H7 (cell line): ENCODE data around the gene DNAJB12. TPM values are rescaled to one million over a fixed set of nuclear protein-coding genes. Genes with fewer than 3 reads are reported as not detected.
A peak's percentile ranks its signal among the peaks of the same experiment; 100 is the strongest.
"Not testable (repeated sequence)": the region's sequence is repeated elsewhere in the genome, so short reads cannot be mapped to it uniquely, and the experiment has no call there.

Experiments used
- DNase-seq: peaks from one replicate; pipeline ENCODE4 v3.0.0; 2012
- H3K27me3 ChIP-seq: 2 replicates; pipeline ENCODE4 v1.6.0; 2011; ENCODE audit warnings: mild to moderate bottlenecking, low read length; ENCODE audit not compliant: control insufficient read depth, insufficient read depth
- H3K36me3 ChIP-seq: replicated peaks from 2 replicates; pipeline ENCODE4 v1.5.1; 2011; ENCODE audit warnings: low read length; ENCODE audit not compliant: control insufficient read depth, insufficient read depth
- H3K4me3 ChIP-seq: 2 replicates; pipeline ENCODE4 v1.5.1; 2011; ENCODE audit warnings: low read depth, mild to moderate bottlenecking, control low read depth, low read length, moderate library complexity; ENCODE audit not compliant: insufficient read depth
- total RNA-seq: library from RNA; depleted of rRNA; stranded (reverse); fragments of >200 nt; shearing (Covaris generic); gene quantifications from 2 replicates; pipeline ENCODE4 v1.2.3, GENCODE V29; 2014

DNAJB12 gene
- total RNA-seq, 1 experiment from 2014 or later: 18.8 TPM

DNA sequence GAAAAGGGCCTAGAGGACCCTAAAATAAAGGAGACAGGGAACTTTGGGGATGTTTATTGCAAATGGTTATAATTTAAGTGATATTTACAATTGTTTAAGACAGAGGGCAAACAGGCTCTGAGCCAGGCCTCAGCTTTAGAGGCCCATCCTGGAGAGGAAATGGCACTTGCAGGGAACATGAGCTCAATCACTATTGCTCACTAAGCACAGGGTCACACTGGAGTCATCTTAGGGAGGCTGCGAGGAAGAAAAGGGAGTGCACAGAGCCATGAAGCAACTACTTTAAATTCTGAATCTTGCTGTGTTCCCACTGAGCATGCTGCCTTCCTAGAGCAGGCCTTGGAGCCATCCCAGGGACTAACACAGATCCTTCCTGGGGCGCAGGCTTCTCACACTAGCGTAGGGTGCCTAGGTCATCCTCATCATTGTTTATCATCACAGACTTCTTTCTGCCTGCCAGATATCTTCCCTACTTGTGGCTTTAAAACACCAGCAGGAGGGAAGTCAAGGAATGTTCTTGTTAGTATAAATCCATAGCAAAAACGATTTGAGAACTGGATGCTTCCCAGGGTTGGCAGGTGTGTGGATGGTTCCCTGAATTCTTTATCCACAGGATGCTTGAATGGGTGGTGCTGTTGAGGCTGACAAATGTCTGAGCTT lies 12.7 kb upstream of the DNAJB12 start:
- Histone ChIP-seq H3K36me3 (no peaks in the 10 kb centered on the region; the same call in 1 of the 2 replicates), H3K27me3 (no peaks in the 10 kb centered on the region), H3K4me3 (no peak overlapping the region)
- DNase-seq: no peak

DNA sequence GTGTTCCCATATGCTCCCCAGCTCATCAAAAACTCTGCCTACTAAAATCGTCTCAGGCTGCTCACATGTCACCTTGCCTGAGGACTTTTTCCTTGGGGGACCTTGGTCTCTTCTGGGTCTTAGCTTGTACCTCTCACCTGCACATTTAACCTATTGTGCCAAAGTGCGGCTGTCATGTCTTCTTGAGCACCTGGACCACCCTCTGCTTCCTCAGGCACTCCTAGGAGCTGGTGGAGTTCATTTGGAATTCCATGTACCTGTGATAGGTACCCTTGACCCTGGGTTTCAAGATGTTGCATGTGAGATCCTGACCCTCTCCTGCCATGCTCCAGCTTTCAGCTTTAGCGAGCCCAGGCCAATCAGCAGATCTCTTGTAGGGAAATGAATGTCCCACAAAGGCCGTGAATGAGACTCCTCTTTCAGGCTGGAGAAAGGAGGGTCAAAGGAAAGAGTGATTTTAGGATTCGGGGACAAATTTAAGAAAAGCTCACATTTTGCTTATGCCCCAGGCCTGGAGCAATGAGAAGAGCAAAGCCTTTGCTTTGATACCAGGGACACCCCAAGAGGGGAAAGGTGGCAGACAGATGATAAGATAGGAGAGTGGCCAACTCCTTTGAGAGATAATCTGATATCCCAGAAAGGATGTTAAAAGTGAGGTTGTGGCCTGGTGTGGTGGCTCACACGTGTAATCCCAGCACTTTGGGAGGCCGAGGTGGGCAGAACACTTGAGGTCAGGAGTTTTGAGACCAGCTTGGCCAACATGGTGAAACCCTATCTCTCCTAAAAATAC lies 10.6 kb upstream of the DNAJB12 start:
- no peaks in the 10 kb centered on the region; the same call in 1 of the 2 replicates for H3K36me3 ChIP-seq
- DNase-seq: no peak

DNA sequence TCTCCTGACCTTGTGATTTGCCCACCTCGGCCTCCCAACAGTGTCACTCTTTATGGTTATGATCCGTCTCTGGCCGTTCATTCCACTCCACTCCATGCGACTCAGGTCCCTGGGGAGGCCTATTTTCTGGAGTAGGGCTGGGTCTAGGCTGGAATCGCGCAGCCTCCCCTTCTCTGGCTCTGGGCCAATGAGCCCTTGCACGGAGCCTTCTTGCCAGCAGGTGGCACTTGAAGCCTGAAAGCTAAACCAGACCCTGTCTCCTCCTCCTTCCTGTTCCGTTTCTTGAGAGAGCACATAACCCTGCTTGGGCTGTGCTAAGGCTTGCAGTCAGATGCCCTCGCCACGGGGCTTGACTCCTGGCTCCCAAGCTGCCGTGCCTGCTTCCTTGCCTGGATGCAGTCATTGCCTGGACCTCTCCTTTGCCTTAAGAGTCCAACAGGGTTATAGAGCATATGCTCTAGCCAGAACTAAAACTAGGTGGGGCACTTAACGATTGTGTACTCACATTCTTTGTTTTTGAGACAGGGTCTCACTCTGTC lies 9.6 kb upstream of the DNAJB12 start:
- no peaks in the 10 kb centered on the region; the same call in 1 of the 2 replicates for H3K36me3 ChIP-seq
- DNase-seq: peak; percentile 82
- H3K4me3 ChIP-seq: no peak overlapping the region
- H3K27me3 ChIP-seq: no peaks in the 10 kb centered on the region

More for the DNA sequence above, 10.6 kb upstream of the DNAJB12 start:
- no peaks in the 10 kb centered on the region for H3K27me3 ChIP-seq
- H3K4me3 ChIP-seq: no peak overlapping the region

DNA sequence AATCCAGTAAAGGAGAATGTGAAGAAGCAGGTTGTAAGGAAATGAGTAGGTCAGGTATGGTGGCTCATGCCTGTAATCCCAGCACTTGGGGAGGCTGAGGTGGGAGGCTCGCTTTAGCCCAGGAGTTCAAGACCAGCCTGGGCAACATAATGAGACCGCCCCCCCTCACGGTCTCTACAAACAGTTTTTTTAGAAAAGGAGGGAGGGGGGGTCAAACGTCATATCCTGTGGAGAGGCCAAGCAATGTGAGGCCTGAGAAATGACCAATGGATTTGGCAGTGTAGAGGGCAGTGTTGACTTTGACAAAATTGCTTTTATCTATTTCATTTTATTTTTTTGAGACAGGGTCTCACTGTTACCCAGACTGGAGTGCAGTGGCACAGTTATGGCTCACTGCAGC lies 2.3 kb upstream of the DNAJB12 start:
- no peaks in the 10 kb centered on the region for H3K27me3 ChIP-seq
- DNase-seq: no peak
- H3K4me3 ChIP-seq: no peak overlapping the region
- H3K36me3 ChIP-seq: no peaks in the 10 kb centered on the region

DNA sequence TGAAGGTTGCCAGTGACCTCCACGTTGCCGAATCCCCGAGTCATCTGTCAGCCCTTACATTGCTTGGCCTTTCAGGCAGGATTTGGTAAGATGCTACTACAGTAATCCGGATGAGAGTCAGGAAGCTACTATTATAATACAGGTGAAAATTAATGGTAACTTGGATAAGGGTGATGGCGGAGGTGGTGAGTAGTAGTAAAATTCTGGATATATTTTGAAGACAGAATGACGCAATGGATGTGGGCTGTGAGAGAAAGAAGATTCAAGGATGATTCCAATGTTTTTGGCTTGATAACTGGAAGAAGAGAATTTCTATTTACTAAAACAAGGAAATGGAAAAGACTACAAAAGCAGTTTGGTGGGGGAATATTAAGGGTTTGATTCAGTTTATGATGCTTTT lies 1.4 kb upstream of the DNAJB12 start:
- no peak for DNase-seq
- H3K36me3 ChIP-seq: no peaks in the 10 kb centered on the region
- H3K4me3 ChIP-seq: no peak overlapping the region
- H3K27me3 ChIP-seq: no peaks in the 10 kb centered on the region

DNA sequence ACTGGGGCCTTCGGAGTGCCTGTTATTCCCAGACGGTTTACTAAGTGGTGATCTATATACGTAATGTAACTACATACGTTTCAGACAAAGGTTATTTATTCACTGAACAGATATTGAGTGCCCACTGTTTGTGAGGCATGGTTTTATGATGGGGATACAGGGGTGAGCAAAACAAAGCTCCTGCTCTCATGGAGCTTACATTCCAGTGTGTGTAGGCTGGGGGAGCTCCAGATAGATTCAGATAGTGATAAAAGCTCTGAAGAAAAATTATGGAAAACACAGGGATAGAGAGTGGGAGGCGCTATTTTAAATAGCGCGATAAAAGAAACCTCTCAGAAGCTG lies 466 bp upstream of the DNAJB12 start:
- H3K4me3 ChIP-seq: peak overlapping the region; percentile 94
- no peaks in the 10 kb centered on the region for H3K27me3 ChIP-seq
- no peak for DNase-seq
- H3K36me3 ChIP-seq: peaks cover 1% of the 10 kb centered on the region; the same call in 1 of the 2 replicates

DNA sequence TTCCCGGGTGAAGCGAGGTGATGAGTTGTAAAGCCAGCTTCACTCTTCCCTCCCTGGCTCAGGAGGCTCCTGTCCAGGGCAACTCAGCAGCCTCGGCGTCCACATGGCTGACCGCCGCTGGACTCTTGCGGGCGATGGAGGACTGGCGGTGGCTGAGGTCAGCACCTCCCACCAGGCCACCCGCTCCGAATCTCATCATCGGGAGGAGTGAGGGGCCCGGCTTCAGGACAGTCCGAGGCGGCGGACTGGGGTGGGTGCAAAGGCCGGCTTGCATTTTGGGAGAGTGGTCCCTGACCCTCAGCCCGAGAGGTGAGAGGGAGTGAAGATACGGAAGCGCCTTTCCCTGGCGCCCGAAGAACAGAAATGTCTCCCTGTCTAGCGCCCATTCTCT lies 759 bp downstream of the DNAJB12 start:
- no peaks in the 10 kb centered on the region for H3K27me3 ChIP-seq
- peak; percentile 70 for DNase-seq
- peaks cover 1% of the 10 kb centered on the region; the same call in 1 of the 2 replicates for H3K36me3 ChIP-seq
- H3K4me3 ChIP-seq: peak overlapping the region; percentile 94

DNA sequence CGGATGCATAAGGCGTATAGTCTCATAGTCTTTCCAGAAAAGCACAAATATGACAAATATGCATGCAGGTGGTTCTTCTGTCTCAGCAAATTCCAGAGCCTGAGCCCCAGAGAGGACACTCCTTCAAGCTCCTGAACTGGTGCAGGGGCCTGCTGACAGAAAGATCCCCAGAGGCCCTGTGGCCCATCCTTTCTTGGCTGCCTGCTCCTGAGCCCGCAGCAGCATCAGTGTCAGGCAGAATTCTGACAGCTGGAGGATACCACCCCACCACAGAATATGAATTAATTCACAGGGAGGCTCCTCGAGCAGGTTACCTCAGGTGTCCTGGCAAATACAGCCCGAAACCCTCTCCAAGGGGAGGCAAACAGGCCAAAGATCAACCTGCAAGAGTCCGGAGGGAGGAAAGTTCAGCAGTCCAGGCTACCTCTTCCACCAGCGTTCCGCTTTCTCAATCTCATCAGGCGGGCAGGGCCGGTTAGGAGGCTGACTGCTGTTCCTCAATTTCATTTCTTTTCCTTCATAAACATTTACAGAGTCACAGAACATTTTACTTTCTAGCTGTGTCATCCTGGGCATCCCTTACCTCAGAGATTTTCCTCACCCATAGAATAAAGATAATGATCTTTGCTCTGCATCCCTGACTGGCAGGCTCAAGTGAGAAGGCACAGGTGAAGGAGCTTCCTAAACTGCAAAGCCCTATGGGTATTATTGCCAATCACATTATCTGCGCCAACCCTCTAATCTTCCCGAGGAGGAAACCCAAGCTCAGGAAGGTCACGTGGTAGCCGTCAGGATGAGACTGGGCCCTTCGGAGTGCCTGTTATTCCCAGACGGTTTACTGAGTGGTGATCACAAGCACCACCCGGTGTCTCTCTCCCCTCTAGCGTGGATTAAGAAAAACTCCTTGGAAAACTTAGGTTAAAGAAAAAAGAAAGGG lies 1.4 kb downstream of the DNAJB12 start:
- no peaks in the 10 kb centered on the region for H3K27me3 ChIP-seq
- H3K36me3 ChIP-seq: peaks cover 1% of the 10 kb centered on the region; the same call in 1 of the 2 replicates
- DNase-seq: peak; percentile 63
- H3K4me3 ChIP-seq: peak overlapping the region; percentile 94

DNA sequence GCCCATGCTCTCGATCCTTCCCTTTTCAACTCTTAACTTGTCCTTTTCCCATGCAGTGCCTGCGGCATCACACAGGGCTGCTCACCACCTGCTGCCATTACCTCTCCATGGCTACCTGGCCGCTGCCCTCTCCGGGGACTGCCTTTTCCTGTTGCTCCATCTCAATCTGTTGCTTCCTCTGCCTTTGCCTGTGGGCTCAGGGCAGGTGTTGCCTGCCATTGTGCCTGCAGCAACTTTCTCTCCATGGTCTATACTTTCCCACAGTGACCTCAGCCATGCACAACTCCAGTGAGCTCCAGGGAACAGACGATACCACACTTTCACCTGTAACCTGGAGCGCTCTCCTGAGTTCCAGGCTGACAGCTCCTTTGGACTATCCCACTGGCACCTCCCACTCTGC lies 3.2 kb downstream of the DNAJB12 start:
- DNase-seq: no peak
- Histone ChIP-seq H3K4me3 (no peak overlapping the region), H3K27me3 (no peaks in the 10 kb centered on the region), H3K36me3 (peaks cover 1% of the 10 kb centered on the region; the same call in 1 of the 2 replicates)

DNA sequence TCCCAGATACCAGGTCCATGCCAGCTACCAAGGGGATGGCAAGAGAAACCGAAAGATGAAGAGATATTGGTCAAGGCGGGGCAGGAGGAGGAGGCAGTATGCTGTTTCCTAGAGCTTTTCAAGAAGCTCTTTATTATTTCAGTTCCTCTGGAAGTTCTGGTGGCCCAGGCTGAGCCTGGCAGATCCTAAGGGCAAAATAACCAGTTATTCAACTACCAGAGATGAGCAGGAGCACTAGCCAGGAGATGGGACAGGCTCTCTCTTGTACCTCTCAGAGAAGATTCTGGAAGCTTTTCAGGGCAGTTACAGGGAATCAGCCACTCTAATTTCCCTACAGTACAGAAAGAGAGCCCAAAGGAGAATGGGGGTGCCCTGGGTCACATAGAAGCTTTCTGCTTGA lies 5.3 kb downstream of the DNAJB12 start:
- peaks cover 1% of the 10 kb centered on the region; the same call in 1 of the 2 replicates for H3K36me3 ChIP-seq
- no peaks in the 10 kb centered on the region for H3K27me3 ChIP-seq
- H3K4me3 ChIP-seq: no peak overlapping the region
- DNase-seq: no peak

DNA sequence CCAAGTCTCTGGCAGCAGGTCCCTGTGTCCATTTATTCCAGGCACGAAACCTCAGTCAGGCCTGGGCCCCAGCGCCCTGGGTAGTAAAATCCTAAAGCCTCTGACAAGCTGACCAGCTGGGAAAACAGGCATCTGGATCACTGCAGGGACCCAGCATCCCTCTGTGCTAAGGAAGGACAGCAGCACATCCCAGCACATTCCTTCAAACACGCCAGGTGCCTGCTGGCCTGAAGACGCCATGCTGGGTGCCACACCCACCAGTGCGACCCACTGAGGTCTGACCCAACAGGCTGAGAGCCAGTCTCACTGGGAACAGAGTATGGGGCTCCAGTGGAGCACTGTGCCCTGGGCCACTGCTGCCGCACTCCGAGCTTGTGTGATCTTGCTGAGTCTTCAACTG lies 6.4 kb downstream of the DNAJB12 start:
- no peak overlapping the region for H3K4me3 ChIP-seq
- peaks cover 1% of the 10 kb centered on the region; the same call in 1 of the 2 replicates for H3K36me3 ChIP-seq
- no peak for DNase-seq
- H3K27me3 ChIP-seq: no peaks in the 10 kb centered on the region

DNA sequence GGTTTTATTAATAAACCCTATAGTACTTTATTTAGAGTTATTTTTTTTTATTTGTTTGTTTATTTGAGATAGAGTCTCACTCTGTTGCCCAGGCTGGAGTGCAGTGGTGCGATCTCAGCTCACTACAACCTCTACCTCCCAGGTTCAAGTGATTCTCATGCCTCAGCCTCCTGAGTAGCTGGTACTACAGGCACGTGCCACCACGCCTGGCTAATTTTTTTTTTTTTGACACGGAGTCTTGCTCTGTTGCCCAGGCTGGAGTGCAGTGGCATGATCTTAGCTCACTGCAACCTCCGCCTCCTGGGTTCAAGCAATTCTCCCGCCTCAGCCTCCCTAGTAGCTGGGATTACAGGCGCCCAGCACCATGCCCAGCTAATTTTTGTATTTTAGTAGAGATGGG lies 8.6 kb downstream of the DNAJB12 start:
- not testable (repeated sequence) for H3K27me3 ChIP-seq, H3K36me3 ChIP-seq, DNase-seq, H3K4me3 ChIP-seq

DNA sequence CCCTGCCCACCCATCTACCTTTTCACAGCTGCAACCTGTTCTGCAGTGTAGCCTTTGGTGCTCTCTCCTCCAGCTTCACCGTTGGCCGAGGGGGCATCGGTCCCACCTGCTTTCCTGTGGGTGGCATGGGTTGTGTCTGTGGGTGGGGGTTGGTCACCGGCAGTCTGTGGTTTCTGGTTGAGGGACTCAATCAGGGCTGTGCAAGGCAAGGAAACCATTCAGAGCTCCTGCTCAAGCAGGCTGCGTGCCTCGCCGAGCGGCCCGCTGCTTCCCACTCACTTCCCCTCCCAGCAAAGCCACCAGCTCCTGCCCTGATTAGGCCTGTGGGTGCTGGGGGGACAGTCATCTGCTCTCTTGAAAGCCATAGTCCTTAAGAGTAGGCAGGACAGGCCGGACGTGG lies 9.8 kb downstream of the DNAJB12 start:
- no peak for DNase-seq
- H3K36me3 ChIP-seq: peaks cover 3% of the 10 kb centered on the region
- no peaks in the 10 kb centered on the region for H3K27me3 ChIP-seq
- H3K4me3 ChIP-seq: no peak overlapping the region

DNA sequence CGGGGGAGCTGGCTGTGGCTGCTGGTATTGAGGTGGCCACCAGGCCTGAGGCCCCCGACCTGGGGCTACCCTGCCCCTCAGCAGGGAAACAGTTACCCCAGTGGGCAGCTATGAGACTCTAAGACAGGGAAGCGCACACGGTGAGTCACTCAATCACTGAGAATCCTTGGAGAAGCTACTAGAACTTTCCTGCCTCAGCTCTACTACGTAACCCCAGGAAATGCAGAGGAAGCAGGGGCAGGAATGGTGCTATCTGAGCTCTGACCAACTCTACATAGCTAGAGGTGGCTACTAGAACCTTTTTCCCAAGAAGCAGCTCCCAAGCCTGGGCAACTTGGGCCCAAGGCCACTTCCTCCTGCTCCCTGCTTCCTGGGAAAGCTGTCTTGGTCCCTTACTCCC lies 11.8 kb downstream of the DNAJB12 start:
- H3K27me3 ChIP-seq: no peaks in the 10 kb centered on the region

More for the DNA sequence above, 11.8 kb downstream of the DNAJB12 start:
- peak; percentile 25 for DNase-seq
- H3K36me3 ChIP-seq: peaks cover 5% of the 10 kb centered on the region
- no peak overlapping the region for H3K4me3 ChIP-seq
